ENCODE data around the gene ZDHHC24.

DNA sequence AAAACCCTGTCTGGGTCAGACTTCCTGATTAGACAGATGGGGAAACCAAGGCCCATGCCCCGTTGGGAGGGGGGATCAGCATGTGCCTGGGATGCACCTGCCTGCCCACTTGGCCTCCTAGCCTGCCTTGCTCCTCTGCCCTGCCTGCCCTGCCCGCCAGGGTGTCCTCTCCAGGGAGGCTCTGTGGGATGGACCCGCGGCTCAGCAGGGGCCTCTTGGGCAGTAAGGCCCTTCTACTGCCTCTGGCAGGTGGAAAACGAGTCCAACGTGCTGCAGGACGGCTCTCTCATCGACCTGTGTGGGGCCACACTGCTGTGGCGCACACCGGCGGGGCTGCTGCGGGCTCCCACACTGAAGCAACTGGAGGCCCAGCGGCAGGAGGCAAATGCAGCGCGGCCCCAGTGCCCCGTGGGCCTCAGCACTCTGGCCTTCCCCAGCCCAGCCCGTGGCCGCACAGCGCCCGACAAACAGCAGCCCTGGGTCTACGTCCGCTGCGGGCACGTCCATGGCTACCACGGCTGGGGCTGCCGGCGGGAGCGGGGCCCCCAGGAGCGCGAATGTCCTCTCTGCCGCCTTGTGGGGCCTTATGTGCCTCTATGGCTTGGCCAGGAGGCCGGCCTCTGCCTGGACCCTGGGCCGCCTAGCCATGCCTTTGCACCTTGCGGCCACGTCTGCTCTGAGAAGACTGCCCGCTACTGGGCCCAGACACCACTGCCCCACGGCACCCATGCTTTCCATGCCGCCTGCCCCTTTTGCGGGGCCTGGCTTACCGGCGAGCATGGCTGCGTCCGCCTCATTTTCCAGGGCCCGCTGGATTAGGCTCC, 70.3 kb downstream of the ZDHHC24 start:
- TF ChIP-seq, protein P1, sequence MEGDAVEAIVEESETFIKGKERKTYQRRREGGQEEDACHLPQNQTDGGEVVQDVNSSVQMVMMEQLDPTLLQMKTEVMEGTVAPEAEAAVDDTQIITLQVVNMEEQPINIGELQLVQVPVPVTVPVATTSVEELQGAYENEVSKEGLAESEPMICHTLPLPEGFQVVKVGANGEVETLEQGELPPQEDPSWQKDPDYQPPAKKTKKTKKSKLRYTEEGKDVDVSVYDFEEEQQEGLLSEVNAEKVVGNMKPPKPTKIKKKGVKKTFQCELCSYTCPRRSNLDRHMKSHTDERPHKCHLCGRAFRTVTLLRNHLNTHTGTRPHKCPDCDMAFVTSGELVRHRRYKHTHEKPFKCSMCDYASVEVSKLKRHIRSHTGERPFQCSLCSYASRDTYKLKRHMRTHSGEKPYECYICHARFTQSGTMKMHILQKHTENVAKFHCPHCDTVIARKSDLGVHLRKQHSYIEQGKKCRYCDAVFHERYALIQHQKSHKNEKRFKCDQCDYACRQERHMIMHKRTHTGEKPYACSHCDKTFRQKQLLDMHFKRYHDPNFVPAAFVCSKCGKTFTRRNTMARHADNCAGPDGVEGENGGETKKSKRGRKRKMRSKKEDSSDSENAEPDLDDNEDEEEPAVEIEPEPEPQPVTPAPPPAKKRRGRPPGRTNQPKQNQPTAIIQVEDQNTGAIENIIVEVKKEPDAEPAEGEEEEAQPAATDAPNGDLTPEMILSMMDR (conservative IDR thresholded peaks at IDR 0.05; ENCODE audit: low read depth in 2 of 2) = no peak
- no peak for TF ChIP-seq POLR2AphosphoS5 (IDR thresholded peaks at IDR 0.05; ENCODE audit: low read depth)
- no peak for TF ChIP-seq EZH2 (IDR thresholded peaks at IDR 0.05; ENCODE audit: low read depth, unreplicated experiment)
